ENCODE measurements around the gene CCDC141.

- TF ChIP-seq CTCF (IDR thresholded peaks at IDR 0.05) = no peak
- no peak for TF ChIP-seq POLR2A (IDR thresholded peaks at IDR 0.05)
These were observed 163.9 kb downstream of the CCDC141 start for GRCh38 chr2:178886006-178886405.
